HepG2 (cell line): ENCODE measurements around the gene IGF2. TPM values are rescaled to one million over a fixed set of nuclear protein-coding genes. Genes with fewer than 3 reads are reported as not detected.
A peak's percentile ranks its signal among the peaks of the same experiment; 100 is the strongest.

Source experiments
- ATF4 ChIP-seq, 2 experiments: fragments of 450-650 bp in 1 of 2; sonication (generic) in 1 of 2; formaldehyde crosslinking; IDR thresholded peaks; 2 replicates each; pipeline versions ENCODE4 v1.5.0 to v1.8.0; 2020 to 2022; ENCODE audit warnings: mild to moderate bottlenecking in 1 of 2, missing genetic modification reagents in 1 of 2
- FOSL2 ChIP-seq: sonication (generic); formaldehyde crosslinking; IDR thresholded peaks from 2 replicates; pipeline ENCODE4 v1.4.0; 2020; ENCODE audit warnings: missing genetic modification reagents
- FOXP1 ChIP-seq, 2 experiments: fragments of 450-650 bp in 1 of 2; IDR thresholded peaks; 2 replicates each; pipeline ENCODE4 v1.6.1; 2017 to 2018; ENCODE audit warnings: antibody characterized with exemption in 1 of 2
- HDAC2 ChIP-seq: sonication (generic); formaldehyde crosslinking; IDR thresholded peaks from 2 replicates; pipeline ENCODE4 v1.4.0; 2020; ENCODE audit warnings: missing genetic modification reagents
- HNRNPLL ChIP-seq: fragments of 200-400 bp; formaldehyde crosslinking; IDR thresholded peaks from 2 replicates; pipeline ENCODE4 v1.6.1; 2017; ENCODE audit warnings: mild to moderate bottlenecking, low read depth, low read length; ENCODE audit not compliant: poor library complexity, severe bottlenecking
- HOXA5 ChIP-seq: sonication (generic); formaldehyde crosslinking; IDR thresholded peaks from 2 replicates; pipeline ENCODE4 v1.4.0; 2020; ENCODE audit warnings: missing genetic modification reagents
- IKZF5 ChIP-seq: IDR thresholded peaks from 2 replicates; pipeline ENCODE4 v1.6.1; 2018; ENCODE audit warnings: missing genetic modification reagents, mild to moderate bottlenecking, missing compliant biosample characterization
- KDM4B ChIP-seq: sonication (generic); formaldehyde crosslinking; IDR thresholded peaks from 2 replicates; pipeline ENCODE4 v1.4.0; 2020; ENCODE audit warnings: missing genetic modification reagents
- MIER2 ChIP-seq: IDR thresholded peaks from 2 replicates; pipeline ENCODE4 v1.6.1; 2016; ENCODE audit warnings: missing biosample characterization, missing genetic modification reagents
- NONO ChIP-seq, 2 experiments: fragments of 450-650 bp in 1 of 2; sonication (generic) in 1 of 2; formaldehyde crosslinking in 1 of 2; IDR thresholded peaks in 1 of 2; conservative IDR thresholded peaks in 1 of 2; 2 replicates each; pipeline versions ENCODE4 v1.6.1 to v1.8.0; 2017 to 2022; ENCODE audit warnings: mild to moderate bottlenecking in 1 of 2, missing genetic modification reagents in 1 of 2, moderate library complexity in 1 of 2
- SALL2 ChIP-seq: sonication (generic); formaldehyde crosslinking; IDR thresholded peaks from 2 replicates; pipeline ENCODE4 v1.8.1; 2023; ENCODE audit warnings: mild to moderate bottlenecking, missing genetic modification reagents, inconsistent platforms
- TP53 ChIP-seq: sonication (generic); formaldehyde crosslinking; conservative IDR thresholded peaks from 2 replicates; pipeline ENCODE4 v1.4.0; 2020; ENCODE audit warnings: missing genetic modification reagents
- XRCC5 ChIP-seq: fragments of 200-400 bp; formaldehyde crosslinking; optimal IDR thresholded peaks from 2 replicates; pipeline ENCODE3; 2017; ENCODE audit warnings: mild to moderate bottlenecking, low read length
- ZFP41 ChIP-seq: sonication (generic); formaldehyde crosslinking; IDR thresholded peaks from 2 replicates; pipeline ENCODE4 v1.4.0; 2020; ENCODE audit warnings: mild to moderate bottlenecking, missing genetic modification reagents, borderline replicate concordance
- ZMYM2 ChIP-seq: sonication (generic); formaldehyde crosslinking; IDR thresholded peaks from 2 replicates; pipeline ENCODE4 v1.8.0; 2022; ENCODE audit warnings: mild to moderate bottlenecking, missing genetic modification reagents
- ZNF441 ChIP-seq: sonication (generic); formaldehyde crosslinking; IDR thresholded peaks from 2 replicates; pipeline ENCODE4 v1.7.0; 2021; ENCODE audit warnings: missing genetic modification reagents, borderline replicate concordance
- ZNF564 ChIP-seq: sonication (generic); formaldehyde crosslinking; IDR thresholded peaks from 2 replicates; pipeline ENCODE4 v1.8.1; 2023; ENCODE audit warnings: mild to moderate bottlenecking, missing genetic modification reagents
- ZNF574 ChIP-seq: sonication (generic); formaldehyde crosslinking; IDR thresholded peaks from 2 replicates; pipeline ENCODE4 v1.4.0; 2020; ENCODE audit warnings: missing genetic modification reagents
- ZNF605 ChIP-seq: sonication (generic); formaldehyde crosslinking; IDR thresholded peaks from 2 replicates; pipeline ENCODE4 v1.8.0; 2022; ENCODE audit warnings: mild to moderate bottlenecking, missing genetic modification reagents
- ZNF639 ChIP-seq: conservative IDR thresholded peaks from 2 replicates; pipeline ENCODE4 v1.6.1; 2018; ENCODE audit warnings: missing genetic modification reagents
- ZNF703 ChIP-seq: sonication (generic); formaldehyde crosslinking; IDR thresholded peaks from 2 replicates; pipeline ENCODE4 v1.5.1; 2020; ENCODE audit warnings: missing genetic modification reagents, mild to moderate bottlenecking, moderate library complexity, borderline replicate concordance
- ZNF747 ChIP-seq: sonication (generic); formaldehyde crosslinking; IDR thresholded peaks from 2 replicates; pipeline ENCODE4 v1.8.1; 2023; ENCODE audit warnings: missing genetic modification reagents, mild to moderate bottlenecking, borderline replicate concordance
- ZNF772 ChIP-seq: sonication (generic); formaldehyde crosslinking; IDR thresholded peaks from 2 replicates; pipeline ENCODE4 v1.5.0; 2020; ENCODE audit warnings: mild to moderate bottlenecking, missing genetic modification reagents
- ZNF790 ChIP-seq: sonication (generic); formaldehyde crosslinking; IDR thresholded peaks from 2 replicates; pipeline ENCODE4 v1.8.0; 2022; ENCODE audit warnings: missing genetic modification reagents, mild to moderate bottlenecking, borderline replicate concordance
- polyA plus RNA-seq, 8 experiments: library from polyadenylated mRNA; depleted of rRNA in 3 of 8; stranded (reverse) in 7 of 8; unstranded in 1 of 8; fragments of >200 nt; fragmentation: Illumina TruSeq in 4 of 8; extraction: Trizol in 4 of 8; gene quantifications; 2 replicates each; pipeline versions ENCODE4 v1.2.1 to v1.2.3, GENCODE V29; 2011 to 2016; ENCODE audit warnings: low read depth in 4 of 8, missing spikeins in 1 of 8, mixed read lengths in 1 of 8; ENCODE audit not compliant: insufficient read depth in 1 of 8
- total RNA-seq, 5 experiments: library from RNA; depleted of rRNA; stranded (reverse); fragments of >200 nt; fragmentation: Illumina TruSeq; extraction: Trizol; gene quantifications; 2 replicates each; pipeline ENCODE4 v1.2.3, GENCODE V29; 2016; ENCODE audit warnings: low read depth in 1 of 5

IGF2 gene
- total and polyA plus RNA-seq, 2 of the 13 experiments (the other 11 are each of a cell fraction or from before 2014, with no cell fraction given), result 79.1 to 254 TPM

GRCh38 chr11:2097356-2097997 lies 41.7 kb downstream of the IGF2 start (continued):
- TF ChIP-seq ZNF564 (CRISPR knock-in tag) (peak; percentile 59; the same call in 1 of the 2 replicates), ZNF639 (no peak), ZFP41 (CRISPR knock-in tag) (no peak), ZNF772 (CRISPR knock-in tag) (no peak; the same call in 1 of the 2 replicates), IKZF5 (peak; percentile 66; the same call in 1 of the 2 replicates), MIER2 (CRISPR knock-in tag) (0 out of 2 replicates have a peak, but pooled peaks have one; percentile 41), ZNF747 (CRISPR knock-in tag) (no peak; the same call in 1 of the 2 replicates), ZNF790 (CRISPR knock-in tag) (no peak), KDM4B (CRISPR knock-in tag) (peak; percentile 57; the same call in 1 of the 2 replicates), XRCC5 (no peak), ZNF703 (CRISPR knock-in tag) (no peak), ZNF441 (CRISPR knock-in tag) (peak; percentile 33; the same call in 1 of the 2 replicates), ZNF605 (peak; percentile 74), HNRNPLL (peak; percentile 45), FOSL2 (peak; percentile 11), ATF4 (CRISPR knock-in tag; IDR thresholded peaks at IDR 0.05) (no peak), HOXA5 (CRISPR knock-in tag) (peak; percentile 26; the same call in 1 of the 2 replicates), FOXP1 (IDR thresholded peaks at IDR 0.05) (no peak), FOXP1 (CRISPR knock-in tag; IDR thresholded peaks at IDR 0.05) (peak; percentile 70), SALL2 (CRISPR knock-in tag) (peak; percentile 68; the same call in 1 of the 2 replicates), ZNF574 (CRISPR knock-in tag) (peak; percentile 74), ZMYM2 (CRISPR knock-in tag) (peak; percentile 67; the same call in 1 of the 2 replicates), TP53 (no peak), HDAC2 (peak; percentile 93), NONO (IDR thresholded peaks at IDR 0.05) (no peak), NONO (CRISPR knock-in tag; conservative IDR thresholded peaks at IDR 0.05) (peak; percentile 60)
